Transverse colon (tissue), 4 donors: ENCODE measurements around the gene DYNC1I1.

Experiments used
- CTCF ChIP-seq, 5 experiments: fragments of 200-600 bp in 3 of 5; fragments of 450-650 bp in 2 of 5; sonication (generic) in 3 of 5; IDR thresholded peaks; 1 replicate in 2 of 5; 2 replicates in 3 of 5; pipeline ENCODE4 v1.5.1; 2016 to 2017; ENCODE audit warnings: antibody characterized with exemption in 5 of 5, inconsistent platforms in 3 of 5, mild to moderate bottlenecking in 2 of 5, moderate library complexity in 1 of 5
- EP300 ChIP-seq: sonication (generic); formaldehyde crosslinking; IDR thresholded peaks from one replicate; pipeline ENCODE4 v1.6.1; 2017; ENCODE audit warnings: antibody characterized with exemption, low read depth
- POLR2A ChIP-seq: fragments of 450-650 bp; IDR thresholded peaks from one replicate; pipeline ENCODE4 v1.6.1; 2016; ENCODE audit warnings: antibody characterized with exemption, mild to moderate bottlenecking, moderate library complexity
- POLR2AphosphoS5 ChIP-seq, 3 donors: sonication (generic); formaldehyde crosslinking; IDR thresholded peaks; one replicate each; pipeline ENCODE4 v1.6.1; 2016; ENCODE audit warnings: antibody characterized with exemption in 3 of 3

- no peak for TF ChIP-seq POLR2A
- TF ChIP-seq CTCF (IDR thresholded peaks at IDR 0.05), result no peak
- no peak for TF ChIP-seq POLR2AphosphoS5 (IDR thresholded peaks at IDR 0.05)
- TF ChIP-seq EP300, result no peak
Measured at GRCh38 chr7:96074871-96075270, 302.5 kb downstream of the DYNC1I1 start.
